GM12892 (cell line): ENCODE results near the gene PHF24.

Experiments used
- POLR2A ChIP-seq: IDR thresholded peaks from 2 replicates; pipeline ENCODE4 v1.6.1; 2011; ENCODE audit warnings: low read depth, low read length, control low read depth
- POLR2AphosphoS5 ChIP-seq: IDR thresholded peaks from 2 replicates; pipeline ENCODE4 v1.6.1; 2011; ENCODE audit warnings: low read depth, low read length, control low read depth
- TAF1 ChIP-seq: IDR thresholded peaks from 2 replicates; pipeline ENCODE4 v1.6.1; 2011; ENCODE audit warnings: low read depth, mild to moderate bottlenecking, control low read depth, low read length, borderline replicate concordance

GRCh38 chr9:34999576-34999975 is 41.5 kb downstream of the PHF24 start:
- no peak for TF ChIP-seq POLR2AphosphoS5
- no peak for TF ChIP-seq POLR2A
- TF ChIP-seq TAF1 = no peak
